Prostate gland (tissue), 2 donors: ENCODE data around the gene SPON1.

Source experiments
- POLR2A ChIP-seq: fragments of 450-650 bp; IDR thresholded peaks from one replicate; pipeline ENCODE4 v1.6.1; 2016; ENCODE audit warnings: antibody characterized with exemption, mild to moderate bottlenecking
- POLR2AphosphoS5 ChIP-seq: sonication (generic); formaldehyde crosslinking; IDR thresholded peaks from one replicate; pipeline ENCODE4 v1.6.1; 2017; ENCODE audit warnings: antibody characterized with exemption
- TF ChIP-seq, protein P1 (sequence below), 4 experiments: fragments of 200-600 bp in 2 of 4; fragments of 450-650 bp in 2 of 4; sonication (generic) in 2 of 4; IDR thresholded peaks; 1 replicate in 3 of 4; 2 replicates in 1 of 4; pipeline ENCODE4 v1.5.1; 2016 to 2019; ENCODE audit warnings: antibody characterized with exemption in 4 of 4, mild to moderate bottlenecking in 2 of 4, moderate library complexity in 2 of 4

DNA sequence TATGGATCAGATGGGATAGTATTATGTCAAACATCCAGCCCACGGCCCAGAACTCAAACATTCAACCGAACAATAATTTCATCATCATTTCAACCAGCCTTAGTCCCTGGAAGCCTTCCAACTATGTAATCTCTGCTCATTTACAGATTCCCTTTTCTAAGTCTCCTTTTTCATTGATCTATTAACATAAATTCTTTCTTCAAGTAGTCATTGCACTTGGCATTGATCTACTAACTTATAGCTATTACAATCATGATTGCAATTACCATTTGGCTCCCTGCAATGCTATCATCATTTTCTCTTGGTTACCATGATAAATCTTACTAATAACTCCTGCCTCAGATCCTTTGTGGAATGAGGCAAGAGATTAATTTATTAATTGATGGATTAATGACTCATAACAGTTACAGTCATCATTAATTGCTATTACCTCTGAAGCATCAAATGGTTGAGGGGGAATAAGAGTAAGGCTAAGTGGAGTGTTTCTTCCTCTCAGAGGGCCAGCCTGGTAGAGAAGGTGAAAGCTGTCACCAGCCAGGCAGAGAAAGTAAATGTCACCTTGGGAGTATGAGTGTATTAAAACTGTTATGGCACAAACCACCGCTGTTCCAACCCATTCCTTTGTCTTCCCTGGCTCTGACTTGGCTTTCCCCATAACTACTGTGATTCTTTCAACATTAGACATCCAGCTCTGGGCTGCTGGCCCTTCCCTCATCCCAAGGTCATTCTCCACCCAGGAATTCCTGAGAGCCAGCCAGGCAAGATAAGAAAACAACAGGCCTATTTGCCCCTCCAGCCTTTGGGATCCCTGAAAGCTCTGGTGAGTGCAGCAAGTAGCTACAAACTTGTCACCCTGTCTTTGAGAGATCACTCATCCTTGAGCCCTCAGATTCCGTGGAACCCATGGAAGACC lies 221.8 kb downstream of the SPON1 start:
- TF ChIP-seq, protein P1, sequence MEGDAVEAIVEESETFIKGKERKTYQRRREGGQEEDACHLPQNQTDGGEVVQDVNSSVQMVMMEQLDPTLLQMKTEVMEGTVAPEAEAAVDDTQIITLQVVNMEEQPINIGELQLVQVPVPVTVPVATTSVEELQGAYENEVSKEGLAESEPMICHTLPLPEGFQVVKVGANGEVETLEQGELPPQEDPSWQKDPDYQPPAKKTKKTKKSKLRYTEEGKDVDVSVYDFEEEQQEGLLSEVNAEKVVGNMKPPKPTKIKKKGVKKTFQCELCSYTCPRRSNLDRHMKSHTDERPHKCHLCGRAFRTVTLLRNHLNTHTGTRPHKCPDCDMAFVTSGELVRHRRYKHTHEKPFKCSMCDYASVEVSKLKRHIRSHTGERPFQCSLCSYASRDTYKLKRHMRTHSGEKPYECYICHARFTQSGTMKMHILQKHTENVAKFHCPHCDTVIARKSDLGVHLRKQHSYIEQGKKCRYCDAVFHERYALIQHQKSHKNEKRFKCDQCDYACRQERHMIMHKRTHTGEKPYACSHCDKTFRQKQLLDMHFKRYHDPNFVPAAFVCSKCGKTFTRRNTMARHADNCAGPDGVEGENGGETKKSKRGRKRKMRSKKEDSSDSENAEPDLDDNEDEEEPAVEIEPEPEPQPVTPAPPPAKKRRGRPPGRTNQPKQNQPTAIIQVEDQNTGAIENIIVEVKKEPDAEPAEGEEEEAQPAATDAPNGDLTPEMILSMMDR (IDR thresholded peaks at IDR 0.05): no peak
- TF ChIP-seq POLR2A: no peak
- no peak for TF ChIP-seq POLR2AphosphoS5
